OCI-M2 (cell line): ENCODE measurements around the gene ITGA1.
"Not testable (repeated sequence)": the region's sequence is repeated elsewhere in the genome, so short reads cannot be mapped to it uniquely, and the experiment has no call there.

Source experiments
- DNase-seq: peaks from one replicate; lab custom pipeline; 2025; ENCODE audit not compliant: unreplicated experiment; lab: John Stamatoyannopoulos, UW

Gene ITGA1

GRCh38 chr5:52947208-52947607, 159.5 kb downstream of the ITGA1 start:
- DNase-seq = no peak

- DNase-seq = no peak
These were observed 160.1 kb downstream of the ITGA1 start for GRCh38 chr5:52947851-52948250.

- DNase-seq = no peak
These were observed 160.8 kb downstream of the ITGA1 start for GRCh38 chr5:52948418-52949076.

- no peak for DNase-seq
These were observed 163.0 kb downstream of the ITGA1 start for GRCh38 chr5:52950686-52951085.

GRCh38 chr5:52952483-52952882, 164.8 kb downstream of the ITGA1 start:
- DNase-seq = no peak

GRCh38 chr5:52956014-52956413, 168.3 kb downstream of the ITGA1 start:
- no peak for DNase-seq

GRCh38 chr5:52956915-52957747, 169.4 kb downstream of the ITGA1 start:
- no peak for DNase-seq

- DNase-seq = no peak
These were observed 173.6 kb downstream of the ITGA1 start for GRCh38 chr5:52961274-52961681.

- DNase-seq = no peak
These were observed 175.9 kb downstream of the ITGA1 start for GRCh38 chr5:52963636-52964035.

- DNase-seq = no peak
These were observed 176.4 kb downstream of the ITGA1 start for GRCh38 chr5:52964138-52964537.

- DNase-seq = not testable (repeated sequence)
These were observed 188.4 kb downstream of the ITGA1 start for GRCh38 chr5:52976157-52976556.

GRCh38 chr5:52977264-52977897, 189.7 kb downstream of the ITGA1 start:
- DNase-seq = no peak

- no peak for DNase-seq
These were observed 193.8 kb downstream of the ITGA1 start for GRCh38 chr5:52981507-52981906.

GRCh38 chr5:52983731-52984636, 196.3 kb downstream of the ITGA1 start:
- DNase-seq = no peak

GRCh38 chr5:52985306-52985705, 197.6 kb downstream of the ITGA1 start:
- no peak for DNase-seq

- no peak for DNase-seq
These were observed 200.1 kb downstream of the ITGA1 start for GRCh38 chr5:52987711-52988331.

GRCh38 chr5:52988335-52989024, 200.8 kb downstream of the ITGA1 start:
- no peak for DNase-seq

GRCh38 chr5:52989025-52989780, 201.5 kb downstream of the ITGA1 start, which contains the start of gene ITGA2:
TSS of gene ITGA2 (plus strand) at chr5:52989352. CDS start at chr5:52989469, 117 bp downstream.
- no peak for DNase-seq
